BLaER1 treated with 17β-estradiol and CSF1 and Interleukin-3, amounts not matched to agents 10 nM and 100 nM (cell line): ENCODE measurements around the gene CPN1.
"Not testable (repeated sequence)": the region's sequence is repeated elsewhere in the genome, so short reads cannot be mapped to it uniquely, and the experiment has no call there.

Experiments
- H3K27ac ChIP-seq, 11 experiments: shearing (Covaris generic); formaldehyde crosslinking; 2 replicates each; pipeline ENCODE4 v1.8.1; 2022
- H3K27me3 ChIP-seq, 11 experiments: shearing (Covaris generic); formaldehyde crosslinking; 2 replicates each; pipeline ENCODE4 v1.8.1; 2022
- H3K36me3 ChIP-seq, 11 experiments: shearing (Covaris generic); formaldehyde crosslinking; 2 replicates each; pipeline ENCODE4 v1.8.1; 2022
- H3K4me1 ChIP-seq, 10 experiments: shearing (Covaris generic); formaldehyde crosslinking; 2 replicates each; pipeline ENCODE4 v1.8.1; 2022
- H3K4me2 ChIP-seq, 11 experiments: shearing (Covaris generic); formaldehyde crosslinking; 2 replicates each; pipeline ENCODE4 v1.8.1; 2022
- H3K4me3 ChIP-seq, 10 experiments: shearing (Covaris generic); formaldehyde crosslinking; 2 replicates each; pipeline ENCODE4 v1.8.1; 2022
- H3K9ac ChIP-seq, 11 experiments: shearing (Covaris generic); formaldehyde crosslinking; 2 replicates each; pipeline ENCODE4 v1.8.1; 2022
- H3K9me3 ChIP-seq, 11 experiments: shearing (Covaris generic); formaldehyde crosslinking; replicated peaks in 1 of 11; 2 replicates each; pipeline ENCODE4 v1.8.1; 2022
- H4K20me1 ChIP-seq, 11 experiments: shearing (Covaris generic); formaldehyde crosslinking; 2 replicates each; pipeline ENCODE4 v1.8.1; 2022
- Cebpa-rat ChIP-seq, 11 experiments: shearing (Covaris generic); IDR thresholded peaks; 2 replicates each; pipeline ENCODE4 v1.8.1; 2022

Gene CPN1

DNA sequence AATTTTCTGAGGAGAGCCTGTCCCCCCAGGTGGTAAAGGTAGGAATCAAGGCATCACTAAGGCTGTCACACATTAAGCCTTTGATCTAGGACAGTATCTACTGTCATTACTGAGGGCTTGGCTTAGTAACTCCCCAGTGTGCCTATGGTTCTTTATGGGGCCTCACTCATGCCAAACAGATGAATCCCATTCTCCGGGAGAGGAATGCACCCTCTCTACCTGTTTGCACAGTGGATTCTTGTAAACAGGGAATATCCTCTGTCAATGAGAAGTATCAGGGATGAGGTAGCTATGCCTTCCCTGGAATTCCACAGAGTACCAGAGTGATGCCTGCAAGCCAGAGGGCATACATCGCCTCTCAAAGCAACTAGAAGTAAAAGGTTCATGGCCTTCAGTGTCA, 3.9 kb upstream of the CPN1 start:
- H3K27ac ChIP-seq: no peak overlapping the region
- no peak for TF ChIP-seq Cebpa-rat (IDR thresholded peaks at IDR 0.05)
- H3K4me2 ChIP-seq: no peak overlapping the region
- no peaks in the 10 kb centered on the region for H4K20me1 ChIP-seq
- H3K4me1 ChIP-seq: no peaks in the 10 kb centered on the region
- no peaks in the 10 kb centered on the region; a peak in 1 of 22 replicates for H3K9me3 ChIP-seq
- H3K9ac ChIP-seq: no peak overlapping the region
- no peak overlapping the region for H3K4me3 ChIP-seq
- H3K36me3 ChIP-seq: no peaks in the 10 kb centered on the region
- H3K27me3 ChIP-seq: no peaks in the 10 kb centered on the region

DNA sequence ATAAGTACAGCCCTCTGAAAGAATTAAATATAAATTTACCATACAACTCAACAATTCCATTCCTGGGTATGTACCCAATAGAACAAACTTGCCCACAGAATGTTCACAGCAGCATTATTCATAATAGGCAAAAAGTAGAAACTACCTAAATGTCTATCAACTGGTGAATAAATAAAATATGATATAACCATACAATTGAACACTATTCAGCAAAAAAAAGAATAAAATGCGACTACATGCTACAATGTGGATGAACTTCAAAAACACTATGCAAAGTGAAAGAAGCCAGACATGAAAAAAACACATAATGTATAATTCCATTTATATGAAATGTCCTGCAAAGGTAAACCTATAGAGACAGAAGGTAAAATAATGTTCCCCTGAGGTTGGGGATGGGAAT, 2.0 kb upstream of the CPN1 start:
- Histone ChIP-seq H4K20me1 (no peaks in the 10 kb centered on the region), H3K36me3 (no peaks in the 10 kb centered on the region), H3K4me3 (no peak overlapping the region), H3K4me1 (no peaks in the 10 kb centered on the region), H3K9ac (no peak overlapping the region), H3K4me2 (no peak overlapping the region), H3K9me3 (no peaks in the 10 kb centered on the region; a peak in 1 of 22 replicates), H3K27me3 (no peaks in the 10 kb centered on the region), H3K27ac (no peak overlapping the region)
- TF ChIP-seq Cebpa-rat (IDR thresholded peaks at IDR 0.05): no peak

GRCh38 chr10:100082276-100082675, 607 bp upstream of the CPN1 start:
- not testable (repeated sequence) for H3K4me3 ChIP-seq, H3K4me2 ChIP-seq, H4K20me1 ChIP-seq, H3K27ac ChIP-seq, H3K4me1 ChIP-seq, H3K36me3 ChIP-seq, H3K27me3 ChIP-seq, H3K9me3 ChIP-seq, H3K9ac ChIP-seq

DNA sequence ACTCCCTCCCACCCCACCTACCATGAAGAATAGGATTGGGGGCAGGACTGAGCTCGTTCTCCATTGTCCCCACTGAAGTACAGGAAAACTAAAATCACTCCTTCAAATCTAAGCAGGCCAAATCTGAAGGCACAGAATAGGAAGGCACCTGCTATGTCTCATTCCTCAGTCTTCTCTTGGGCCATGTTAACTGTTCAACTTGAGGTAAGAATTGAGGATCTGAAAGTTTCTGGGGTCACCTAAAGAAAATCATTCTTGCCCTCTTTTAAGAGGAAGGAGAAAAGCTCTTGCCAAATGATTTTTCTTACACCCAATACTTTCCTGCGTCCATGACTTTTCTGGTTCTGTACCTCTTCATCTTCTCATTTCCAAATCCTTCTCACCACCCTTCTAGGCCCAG, 4.9 kb downstream of the CPN1 start:
- no peak for TF ChIP-seq Cebpa-rat (IDR thresholded peaks at IDR 0.05)
- Histone ChIP-seq H3K4me2 (no peak overlapping the region), H3K4me1 (no peaks in the 10 kb centered on the region), H3K36me3 (no peaks in the 10 kb centered on the region), H4K20me1 (no peaks in the 10 kb centered on the region), H3K4me3 (no peak overlapping the region), H3K9ac (no peak overlapping the region), H3K27ac (no peak overlapping the region), H3K9me3 (no peaks in the 10 kb centered on the region), H3K27me3 (no peaks in the 10 kb centered on the region)

- Histone ChIP-seq H3K27me3 (no peaks in the 10 kb centered on the region), H3K4me1 (no peaks in the 10 kb centered on the region)
- TF ChIP-seq Cebpa-rat (IDR thresholded peaks at IDR 0.05): no peak
Measured at GRCh38 chr10:100075426-100076220, 6.0 kb downstream of the CPN1 start.

GRCh38 chr10:100072514-100072913, 9.2 kb downstream of the CPN1 start:
- TF ChIP-seq Cebpa-rat (IDR thresholded peaks at IDR 0.05): no peak
- Histone ChIP-seq H3K27me3 (no peaks in the 10 kb centered on the region), H3K4me1 (no peaks in the 10 kb centered on the region), H3K27ac (no peak overlapping the region), H3K9me3 (no peaks in the 10 kb centered on the region), H3K9ac (no peak overlapping the region), H3K4me2 (no peak overlapping the region), H4K20me1 (no peaks in the 10 kb centered on the region), H3K36me3 (no peaks in the 10 kb centered on the region), H3K4me3 (no peak overlapping the region)

More at GRCh38 chr10:100075426-100076220, 6.0 kb downstream of the CPN1 start:
- Histone ChIP-seq H3K4me2 (no peak overlapping the region), H3K4me3 (no peak overlapping the region), H3K27ac (no peak overlapping the region), H3K9ac (no peak overlapping the region), H4K20me1 (no peaks in the 10 kb centered on the region), H3K36me3 (no peaks in the 10 kb centered on the region), H3K9me3 (no peaks in the 10 kb centered on the region)

DNA sequence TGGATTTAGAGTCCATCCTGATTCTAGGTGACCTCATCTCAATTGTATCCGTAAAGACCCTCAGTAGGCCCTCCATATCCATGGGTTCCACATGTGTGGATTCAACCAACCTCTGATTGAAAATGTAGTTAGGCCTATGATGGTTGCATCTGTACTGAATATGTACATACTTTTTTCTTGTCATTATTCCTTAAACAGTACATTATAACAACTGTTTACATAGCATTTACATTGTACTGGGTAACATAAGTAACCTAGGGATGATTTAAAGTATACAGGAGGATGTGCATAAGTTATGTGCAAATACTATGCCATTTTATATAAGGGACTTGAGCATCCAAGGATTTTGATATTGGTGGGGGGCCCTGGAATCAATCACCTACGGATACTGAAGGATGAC, 10.1 kb downstream of the CPN1 start:
- Histone ChIP-seq H3K4me3 (no peak overlapping the region), H3K36me3 (no peaks in the 10 kb centered on the region), H3K27ac (no peak overlapping the region), H3K27me3 (no peaks in the 10 kb centered on the region), H3K4me1 (no peaks in the 10 kb centered on the region), H3K4me2 (no peak overlapping the region), H3K9me3 (no peaks in the 10 kb centered on the region), H4K20me1 (no peaks in the 10 kb centered on the region), H3K9ac (no peak overlapping the region)
- no peak for TF ChIP-seq Cebpa-rat (IDR thresholded peaks at IDR 0.05)

GRCh38 chr10:100067466-100067865, 14.2 kb downstream of the CPN1 start:
- H3K9me3 ChIP-seq: no peaks in the 10 kb centered on the region
- H3K27me3 ChIP-seq: no peaks in the 10 kb centered on the region
- no peak overlapping the region for H3K27ac ChIP-seq
- no peak overlapping the region for H3K9ac ChIP-seq
- no peak overlapping the region for H3K4me2 ChIP-seq
- H3K4me3 ChIP-seq: no peak overlapping the region
- TF ChIP-seq Cebpa-rat (IDR thresholded peaks at IDR 0.05): no peak
- no peaks in the 10 kb centered on the region for H3K36me3 ChIP-seq
- no peaks in the 10 kb centered on the region for H4K20me1 ChIP-seq
- H3K4me1 ChIP-seq: no peaks in the 10 kb centered on the region

DNA sequence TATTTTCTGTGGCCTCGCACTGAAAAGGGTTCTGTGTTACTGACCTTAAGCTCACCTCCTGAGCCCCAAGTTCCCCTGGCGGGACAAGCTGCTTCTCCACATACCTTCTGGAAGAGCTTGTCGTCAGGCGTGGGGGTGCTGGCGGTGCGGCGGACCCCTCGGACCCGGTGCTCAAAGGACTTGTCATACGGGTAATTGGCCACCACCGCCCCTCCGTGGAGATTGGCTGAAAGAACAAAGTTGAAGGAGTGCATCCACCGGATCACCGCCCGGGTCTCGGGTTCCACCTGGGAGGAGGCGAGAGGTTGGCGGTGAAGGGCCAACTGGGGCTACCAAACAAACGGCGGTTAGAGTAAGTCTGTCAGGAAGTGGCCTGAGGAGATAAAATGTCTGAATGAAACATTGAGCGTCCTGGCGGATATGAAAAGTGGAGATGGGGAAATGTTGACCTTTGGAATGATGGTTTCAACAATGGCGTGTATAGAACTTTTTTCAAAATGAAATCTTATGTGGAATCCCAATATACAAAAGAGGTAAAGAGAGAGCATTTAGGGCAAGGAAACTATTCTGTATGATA, 16.5 kb downstream of the CPN1 start:
- Histone ChIP-seq H3K9ac (no peak overlapping the region), H3K4me2 (no peak overlapping the region), H3K4me3 (no peak overlapping the region), H3K4me1 (no peaks in the 10 kb centered on the region), H3K9me3 (no peaks in the 10 kb centered on the region), H3K27me3 (no peaks in the 10 kb centered on the region), H3K36me3 (no peaks in the 10 kb centered on the region), H4K20me1 (no peaks in the 10 kb centered on the region), H3K27ac (no peak overlapping the region)
- TF ChIP-seq Cebpa-rat (IDR thresholded peaks at IDR 0.05): no peak

DNA sequence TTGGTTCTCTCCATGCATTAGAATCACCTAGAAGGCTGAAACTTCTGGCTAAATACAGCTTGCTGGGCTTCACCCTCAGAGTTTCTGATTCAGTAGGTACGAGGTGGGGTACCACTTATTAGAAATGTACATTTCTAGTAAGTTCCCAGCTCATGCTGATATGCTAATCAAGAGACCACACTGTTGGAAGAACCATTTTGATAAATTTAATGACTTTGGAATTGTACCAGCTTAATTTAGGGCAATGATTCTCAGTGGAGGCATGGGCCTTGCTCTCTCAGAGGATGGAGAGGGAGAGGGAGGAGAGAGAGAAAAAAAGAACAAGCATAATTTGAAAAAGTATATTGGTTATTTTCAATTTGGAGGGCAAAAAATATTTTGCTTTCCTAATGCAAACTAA, 20.3 kb downstream of the CPN1 start:
- no peak for TF ChIP-seq Cebpa-rat (IDR thresholded peaks at IDR 0.05)
- H3K27me3 ChIP-seq: no peaks in the 10 kb centered on the region
- no peak overlapping the region for H3K9ac ChIP-seq
- no peaks in the 10 kb centered on the region for H3K4me1 ChIP-seq
- no peaks in the 10 kb centered on the region for H3K36me3 ChIP-seq
- H3K27ac ChIP-seq: no peak overlapping the region
- peaks cover 0 to 7% (median 0%) of the 10 kb centered on the region in 11 experiments; a peak in 4 of 22 replicates for H3K9me3 ChIP-seq
- H4K20me1 ChIP-seq: no peaks in the 10 kb centered on the region
- no peak overlapping the region for H3K4me3 ChIP-seq
- no peak overlapping the region for H3K4me2 ChIP-seq
